HepG2 (cell line): ENCODE measurements around the gene SLC4A2. TPM values are rescaled to one million over a fixed set of nuclear protein-coding genes. Genes with fewer than 3 reads are reported as not detected.

Experiments used
- ATAC-seq: fragments of 200-7000 bp; cut with Tn5 transposase; 3 replicates; pipeline ENCODE4 v1.9.1; 2020; ENCODE audit warnings: mild to moderate bottlenecking, moderate library complexity
- BruUV-seq: library from RNA; stranded (reverse); fragments of 400-500 nt; replicated peaks from 2 replicates; lab custom pipeline; 2021; lab: Mats Ljungman, UMichigan
- CTCF ChIA-PET: fragments of 300-600 bp; formaldehyde crosslinking; extraction: SDS; loops from one replicate; lab custom pipeline; 2021; ENCODE audit warnings: low total read pairs, inconsistent platforms, low intra/inter-chr PET ratio; lab: Yijun Ruan, JAX
- POLR2A ChIA-PET: fragments of 350-600 bp; sonication (Branson Sonifier 250); formaldehyde crosslinking; loops from one replicate; lab custom pipeline; 2020; ENCODE audit warnings: antibody characterized with exemption, inconsistent platforms; lab: Yijun Ruan, JAX
- DNase-seq: peaks from one replicate; pipeline ENCODE4 v3.0.0-alpha.2; 2015; ENCODE audit warnings: low spot score
- FAIRE-seq: peaks from 3 replicates; lab custom pipeline; 2011; peaks lifted over from hg19 to GRCh38; lab: Jason Lieb, UNC
- H2AFZ ChIP-seq: one replicate; pipeline ENCODE4 v1.6.1; 2011; ENCODE audit warnings: low read length, inconsistent platforms
- H3K27ac ChIP-seq: fragments of 300-600 bp; 3 replicates; pipeline ENCODE4 v1.8.0; 2011; ENCODE audit warnings: mixed run types, mild to moderate bottlenecking, mixed read lengths, low read length, inconsistent platforms; ENCODE audit not compliant: insufficient read depth; ENCODE audit errors: extremely low read length
- H3K27me3 ChIP-seq, 2 experiments: fragments of 200-600 bp in 1 of 2; 2 replicates in 1 of 2; 3 replicates in 1 of 2; pipeline versions ENCODE4 v1.6.0 to v1.8.0; 2011; ENCODE audit warnings: low read length in 2 of 2, mild to moderate bottlenecking in 2 of 2, moderate library complexity in 2 of 2, inconsistent platforms in 1 of 2; ENCODE audit not compliant: insufficient read depth in 2 of 2, control insufficient read depth in 1 of 2
- H3K36me3 ChIP-seq, 2 experiments: fragments of 200-600 bp in 1 of 2; replicated peaks in 1 of 2; 2 replicates in 1 of 2; 3 replicates in 1 of 2; pipeline versions ENCODE4 v1.5.1 to v1.8.0; 2011; ENCODE audit warnings: low read length in 2 of 2, inconsistent platforms in 1 of 2; ENCODE audit not compliant: insufficient read depth in 2 of 2, control insufficient read depth in 1 of 2
- H3K4me1 ChIP-seq: 2 replicates; pipeline ENCODE4 v1.5.1; 2012; ENCODE audit warnings: low read length, inconsistent platforms; ENCODE audit not compliant: insufficient read depth
- H3K4me2 ChIP-seq: 2 replicates; pipeline ENCODE4 v1.6.0; 2011; ENCODE audit warnings: low read depth, low read length, inconsistent platforms
- H3K4me3 ChIP-seq, 3 experiments: fragments of 200-600 bp in 1 of 3; sonication (generic), shearing (Covaris generic) in 1 of 3; replicated peaks in 1 of 3; 2 replicates each; pipeline ENCODE4 v1.5.1; 2011 to 2016; ENCODE audit warnings: low read length in 3 of 3, inconsistent platforms in 2 of 3, low read depth in 2 of 3, mild to moderate bottlenecking in 2 of 3, control low read depth in 1 of 3, mixed read lengths in 1 of 3; ENCODE audit not compliant: insufficient read depth in 1 of 3
- H3K79me2 ChIP-seq: one replicate; pipeline ENCODE4 v1.6.1; 2011; ENCODE audit warnings: low read length, inconsistent platforms; ENCODE audit not compliant: insufficient read depth
- H3K9ac ChIP-seq: 2 replicates; pipeline ENCODE4 v1.6.0; 2011; ENCODE audit warnings: mild to moderate bottlenecking, low read depth, low read length, inconsistent platforms; ENCODE audit not compliant: insufficient read depth
- H3K9me3 ChIP-seq: 2 replicates; pipeline ENCODE4 v1.5.1; 2012; ENCODE audit warnings: mild to moderate bottlenecking, low read length
- H4K20me1 ChIP-seq: 2 replicates; pipeline ENCODE4 v1.6.0; 2011; ENCODE audit warnings: inconsistent platforms, mild to moderate bottlenecking, low read length, moderate library complexity; ENCODE audit not compliant: insufficient read depth
- MAFF ChIP-seq: IDR thresholded peaks from 2 replicates; pipeline ENCODE4 v1.6.1; 2011; ENCODE audit warnings: low read depth, low read length, improper control_type of control experiment
- MTF2 ChIP-seq: sonication (generic); formaldehyde crosslinking; IDR thresholded peaks from 2 replicates; pipeline ENCODE4 v1.5.0; 2020; ENCODE audit warnings: missing genetic modification reagents, borderline replicate concordance
- PRDM4 ChIP-seq: sonication (generic); formaldehyde crosslinking; IDR thresholded peaks from 2 replicates; pipeline ENCODE4 v1.9.0; 2021; ENCODE audit warnings: missing genetic modification reagents, borderline replicate concordance
- RORA ChIP-seq: sonication (generic); formaldehyde crosslinking; IDR thresholded peaks from 2 replicates; pipeline ENCODE4 v1.5.0; 2020; ENCODE audit warnings: mild to moderate bottlenecking, missing genetic modification reagents, moderate library complexity
- SAP130 ChIP-seq: IDR thresholded peaks from 2 replicates; pipeline ENCODE4 v1.6.1; 2016; ENCODE audit warnings: low read depth
- SOX13 ChIP-seq, 3 experiments: fragments of 450-650 bp in 1 of 3; sonication (generic) in 1 of 3; formaldehyde crosslinking in 1 of 3; IDR thresholded peaks in 2 of 3; conservative IDR thresholded peaks in 1 of 3; 2 replicates each; pipeline versions ENCODE4 v1.5.0 to v1.6.1; 2016 to 2020; ENCODE audit warnings: antibody characterized with exemption in 1 of 3, mild to moderate bottlenecking in 1 of 3, missing compliant biosample characterization in 1 of 3, missing genetic modification reagents in 1 of 3, moderate library complexity in 1 of 3
- ZBTB39 ChIP-seq: sonication (generic); formaldehyde crosslinking; IDR thresholded peaks from 2 replicates; pipeline ENCODE4 v1.5.0; 2020; ENCODE audit warnings: missing genetic modification reagents
- ZFP41 ChIP-seq: sonication (generic); formaldehyde crosslinking; IDR thresholded peaks from 2 replicates; pipeline ENCODE4 v1.4.0; 2020; ENCODE audit warnings: mild to moderate bottlenecking, missing genetic modification reagents, borderline replicate concordance
- ZFP62 ChIP-seq: sonication (generic); formaldehyde crosslinking; IDR thresholded peaks from 2 replicates; pipeline ENCODE4 v1.4.0; 2020; ENCODE audit warnings: missing genetic modification reagents
- ZNF224 ChIP-seq: sonication (generic); formaldehyde crosslinking; IDR thresholded peaks from 2 replicates; pipeline ENCODE4 v1.5.0; 2020; ENCODE audit warnings: mild to moderate bottlenecking, missing genetic modification reagents
- ZNF530 ChIP-seq: sonication (generic); formaldehyde crosslinking; IDR thresholded peaks from 2 replicates; pipeline ENCODE4 v1.5.0; 2020; ENCODE audit warnings: low read depth, mild to moderate bottlenecking, missing genetic modification reagents
- ZNF597 ChIP-seq: sonication (generic); formaldehyde crosslinking; IDR thresholded peaks from 2 replicates; pipeline ENCODE4 v1.5.0; 2020; ENCODE audit warnings: missing genetic modification reagents
- ZNF7 ChIP-seq: IDR thresholded peaks from 2 replicates; pipeline ENCODE4 v1.6.1; 2016; ENCODE audit warnings: missing biosample characterization, missing genetic modification reagents
- WGBS: methylation state at CpG from one replicate; pipeline ENCODE4 v1.1.6; 2017; ENCODE audit warnings: low lambda C conversion rate; 5-methylcytosine and 5-hydroxymethylcytosine counted together
- in situ Hi-C: cut with HindIII; loops from 2 replicates; pipeline ENCODE4 v1.10.0; 2017; ENCODE audit warnings: low pct_unique_long_range_greater_than_20kb; ENCODE audit not compliant: extremely low pct_ligation_motif_present
- intact Hi-C: fragments of 100-400 bp; cut with micrococcal nuclease; formaldehyde crosslinking; loops from one replicate; pipeline ENCODE4 v1.10.0; 2022; ENCODE audit not compliant: unreplicated experiment
- polyA plus RNA-seq, 8 experiments: library from polyadenylated mRNA; depleted of rRNA in 3 of 8; stranded (reverse) in 7 of 8; unstranded in 1 of 8; fragments of >200 nt; fragmentation: Illumina TruSeq in 4 of 8; extraction: Trizol in 4 of 8; gene quantifications; 2 replicates each; pipeline versions ENCODE4 v1.2.1 to v1.2.3, GENCODE V29; 2011 to 2016; ENCODE audit warnings: low read depth in 4 of 8, missing spikeins in 1 of 8, mixed read lengths in 1 of 8; ENCODE audit not compliant: insufficient read depth in 1 of 8
- total RNA-seq, 5 experiments: library from RNA; depleted of rRNA; stranded (reverse); fragments of >200 nt; fragmentation: Illumina TruSeq; extraction: Trizol; gene quantifications; 2 replicates each; pipeline ENCODE4 v1.2.3, GENCODE V29; 2016; ENCODE audit warnings: low read depth in 1 of 5

The SLC4A2 gene
- total and polyA plus RNA-seq, 2 of the 13 experiments (the other 11 are each of a cell fraction or from before 2014, with no cell fraction given) = 51.9 to 73.4 TPM

GRCh38 chr7:151062399-151063211 is 3.2 kb downstream of the SLC4A2 start (continued):
- no peak for TF ChIP-seq PRDM4
- no peak for TF ChIP-seq RORA
- no peak for TF ChIP-seq ZFP41 (CRISPR knock-in tag)
- no peak for TF ChIP-seq ZBTB39 (CRISPR knock-in tag)
- no peak for TF ChIP-seq ZFP62 (CRISPR knock-in tag)

GRCh38 chr7:151063212-151063561 is 3.8 kb downstream of the SLC4A2 start:
- CTCF ChIA-PET = no interaction called here
- in situ Hi-C loops = no loop called here

More at GRCh38 chr7:151063212-151063561, 3.8 kb downstream of the SLC4A2 start:
- H3K4me1 ChIP-seq = peaks cover 45% of the 10 kb centered on the region
- peaks cover 9 to 38% of the 10 kb centered on the region in 2 experiments; a peak in 4 of 5 replicates for H3K36me3 ChIP-seq
- peak overlapping the region; percentile 95 for H3K27ac ChIP-seq
- peak overlapping the region; percentile 82 for H3K9ac ChIP-seq
- ATAC-seq = peak; percentile 3
- FAIRE-seq = no peak
- intact Hi-C loops = no loop called here
- peak overlapping the region; percentile 97 for H3K4me2 ChIP-seq
- WGBS = 0% methylated on average over 3 of the region's 11 CpGs
- TF ChIP-seq ZNF7 (no peak), ZNF224 (CRISPR knock-in tag) (0 out of 2 replicates have a peak, but pooled peaks have one; percentile 40), ZNF597 (no peak), MTF2 (0 out of 2 replicates have a peak, but pooled peaks have one; percentile 64), SAP130 (CRISPR knock-in tag) (0 out of 2 replicates have a peak, but pooled peaks have one; percentile 2), SOX13 (IDR thresholded peaks at IDR 0.05) (no peak), SOX13 (CRISPR knock-in tag; conservative IDR thresholded peaks at IDR 0.05 in 1 of 2, IDR thresholded peaks at IDR 0.05 in 1 of 2) (no peak), ZNF530 (CRISPR knock-in tag) (no peak), MAFF (no peak)
- H2AFZ ChIP-seq = no peak overlapping the region
- BruUV-seq = no TSS peak
- H3K9me3 ChIP-seq = no peaks in the 10 kb centered on the region
- peaks cover 4% of the 10 kb centered on the region; the same call in 1 of the 2 replicates for H4K20me1 ChIP-seq
- no peaks in the 10 kb centered on the region; a peak in 1 of 5 replicates for H3K27me3 ChIP-seq
- H3K4me3 ChIP-seq = peak overlapping the region; percentile 62 to 80 (median 70)
- H3K79me2 ChIP-seq = peaks cover 16% of the 10 kb centered on the region
- POLR2A ChIA-PET = interaction anchor here (0.6 to 4.4 kb wide), 19 partner anchors 9 to 457 kb away, joined by 3 to 144 read pairs (median 6); partner anchors contain the start of genes ABCB8, ABCF2, AGAP3 and FASTK
- DNase-seq = peak; percentile 41
